K562 (cell line): ENCODE data around the gene HBG1. TPM values are rescaled to one million over a fixed set of nuclear protein-coding genes. Genes with fewer than 3 reads are reported as not detected.

Experiments used
- ARNT ChIP-seq, 2 experiments: fragments of 450-650 bp; IDR thresholded peaks; 2 replicates each; pipeline ENCODE4 v1.6.1; 2016; ENCODE audit warnings: mild to moderate bottlenecking in 1 of 2
- BRD9 ChIP-seq: fragments of 450-650 bp; IDR thresholded peaks from 2 replicates; pipeline ENCODE4 v1.6.1; 2018; ENCODE audit warnings: low read depth; ENCODE audit not compliant: partially characterized antibody
- CBFA2T3 ChIP-seq: fragments of 450-650 bp; IDR thresholded peaks from 2 replicates; pipeline ENCODE4 v1.6.1; 2017
- CEBPB ChIP-seq: fragments of 450-650 bp; IDR thresholded peaks from 2 replicates; pipeline ENCODE4 v1.6.1; 2016; ENCODE audit warnings: missing genetic modification characterization, missing compliant biosample characterization
- CGGBP1 ChIP-seq: fragments of 250-450 bp; sonication (Bioruptor Pico); IDR thresholded peaks from 2 replicates; pipeline ENCODE4 v1.9.0; 2021; ENCODE audit warnings: mild to moderate bottlenecking
- CHD4 ChIP-seq: fragments of 200-600 bp; sonication (generic); IDR thresholded peaks from 3 replicates; pipeline ENCODE4 v1.6.1; 2012; ENCODE audit warnings: low read depth, mild to moderate bottlenecking, mixed read lengths, low read length, inconsistent platforms; ENCODE audit not compliant: insufficient read depth, insufficient replicate concordance, poor library complexity, severe bottlenecking
- EHMT2 ChIP-seq: fragments of 450-650 bp; IDR thresholded peaks from 2 replicates; pipeline ENCODE4 v1.6.1; 2018; ENCODE audit warnings: antibody characterized with exemption
- EWSR1 ChIP-seq: fragments of 450-650 bp; IDR thresholded peaks from 2 replicates; pipeline ENCODE4 v1.6.1; 2018; ENCODE audit warnings: borderline replicate concordance, mild to moderate bottlenecking, low read depth, moderate library complexity; ENCODE audit not compliant: partially characterized antibody
- EZH2 ChIP-seq: IDR thresholded peaks from 2 replicates; pipeline ENCODE4 v1.6.1; 2012; ENCODE audit warnings: low read depth, mild to moderate bottlenecking, inconsistent platforms, low read length, borderline replicate concordance
- GATAD2B ChIP-seq: fragments of 450-650 bp; IDR thresholded peaks from 2 replicates; pipeline ENCODE4 v1.6.1; 2017; ENCODE audit warnings: mild to moderate bottlenecking, borderline replicate concordance
- KLF16 ChIP-seq: IDR thresholded peaks from 2 replicates; pipeline ENCODE4 v1.6.1; 2016; ENCODE audit warnings: antibody characterized with exemption
- NFATC3 ChIP-seq: fragments of 450-650 bp; IDR thresholded peaks from 2 replicates; pipeline ENCODE4 v1.6.1; 2017; ENCODE audit warnings: mild to moderate bottlenecking
- PHB2 ChIP-seq: fragments of 450-650 bp; IDR thresholded peaks from 2 replicates; pipeline ENCODE4 v1.6.1; 2017; ENCODE audit warnings: low read depth
- POLR2B ChIP-seq: fragments of 450-650 bp; IDR thresholded peaks from 2 replicates; pipeline ENCODE4 v1.6.1; 2018; ENCODE audit warnings: low read depth; ENCODE audit not compliant: partially characterized antibody
- POLR2G ChIP-seq: fragments of 200-400 bp; formaldehyde crosslinking; IDR thresholded peaks from 2 replicates; pipeline ENCODE4 v1.6.1; 2017; ENCODE audit warnings: low read depth, mild to moderate bottlenecking, antibody characterized with exemption, low read length, moderate library complexity
- PURB ChIP-seq: sonication (generic); formaldehyde crosslinking; IDR thresholded peaks from 2 replicates; pipeline ENCODE4 v1.9.0; 2021; ENCODE audit warnings: low read depth, mild to moderate bottlenecking, missing genetic modification reagents
- SRSF9 ChIP-seq: fragments of 200-400 bp; formaldehyde crosslinking; IDR thresholded peaks from 2 replicates; pipeline ENCODE4 v1.6.1; 2017; ENCODE audit warnings: low read depth, low read length, borderline replicate concordance
- THRAP3 ChIP-seq: fragments of 450-650 bp; IDR thresholded peaks from 2 replicates; pipeline ENCODE4 v1.6.1; 2016; ENCODE audit warnings: mild to moderate bottlenecking, inconsistent platforms, borderline replicate concordance
- ZFX ChIP-seq: sonication (generic); formaldehyde crosslinking; IDR thresholded peaks from 2 replicates; pipeline ENCODE4 v1.8.0; 2022; ENCODE audit warnings: mild to moderate bottlenecking, missing genetic modification reagents, moderate library complexity
- ZNF318 ChIP-seq, 2 experiments: fragments of 450-650 bp; IDR thresholded peaks; 2 replicates each; pipeline ENCODE4 v1.6.1; 2016; ENCODE audit warnings: mild to moderate bottlenecking in 2 of 2, borderline replicate concordance in 1 of 2, low read depth in 1 of 2, moderate library complexity in 1 of 2
- polyA plus RNA-seq, 8 experiments: library from polyadenylated mRNA; depleted of rRNA in 4 of 8; stranded (reverse) in 5 of 8; unstranded in 3 of 8; fragments of >200 nt; fragmentation: Nextera tagmentation in 2 of 8; fragmentation: Illumina TruSeq in 1 of 8; extraction: Ambion mirVana in 2 of 8; extraction: Trizol in 1 of 8; gene quantifications; 2 replicates each; pipeline versions ENCODE4 v1.2.1 to v1.2.3, GENCODE V29; 2011 to 2014; ENCODE audit warnings: inconsistent platforms in 1 of 8, missing spikeins in 1 of 8
- total RNA-seq, 7 experiments: library from RNA; depleted of rRNA in 6 of 7; stranded (reverse); fragments of >200 nt in 6 of 7; fragmentation: Illumina TruSeq in 2 of 7; extraction: Trizol in 2 of 7; gene quantifications; 2 replicates each; pipeline versions ENCODE4 v1.2.1 to v1.2.3, GENCODE V29; 2011 to 2021; ENCODE audit warnings: low replicate concordance in 1 of 7
- TF ChIP-seq, protein P1 (sequence below): fragments of 450-650 bp; IDR thresholded peaks from 2 replicates; pipeline ENCODE4 v1.6.1; 2016

The HBG1 gene
- total and polyA plus RNA-seq, 9 of the 15 experiments (the other 6 are each of a cell fraction or from before 2014, with no cell fraction given): 1,066 to 16,338 (median 4,898) TPM

GRCh38 chr11:5242208-5242607, 7.4 kb downstream of the HBG1 start (continued):
- TF ChIP-seq ZNF318 (IDR thresholded peaks at IDR 0.05; ENCODE audit: borderline replicate concordance in 1 of 2, low read depth in 1 of 2) (no peak), EWSR1 (peak; percentile 13), CGGBP1 (CRISPR knock-in tag) (peak; percentile 48), BRD9 (no peak), POLR2B (no peak), NFATC3 (no peak), ZFX (CRISPR knock-in tag) (peak; percentile 36; the same call in 1 of the 2 replicates), POLR2G (peak; percentile 19; the same call in 1 of the 2 replicates), CBFA2T3 (peak; percentile 22; the same call in 1 of the 2 replicates), ARNT (IDR thresholded peaks at IDR 0.05) (no peak), GATAD2B (0 out of 2 replicates have a peak, but pooled peaks have one; percentile 16), PHB2 (no peak), EZH2 (no peak), CHD4 (no peak), KLF16 (no peak), EHMT2 (peak; percentile 45; the same call in 1 of the 2 replicates), SRSF9 (no peak), PURB (CRISPR knock-in tag) (no peak), CEBPB (peak; percentile 35; the same call in 1 of the 2 replicates), THRAP3 (peak; percentile 32; the same call in 1 of the 2 replicates)
- TF ChIP-seq, protein P1, sequence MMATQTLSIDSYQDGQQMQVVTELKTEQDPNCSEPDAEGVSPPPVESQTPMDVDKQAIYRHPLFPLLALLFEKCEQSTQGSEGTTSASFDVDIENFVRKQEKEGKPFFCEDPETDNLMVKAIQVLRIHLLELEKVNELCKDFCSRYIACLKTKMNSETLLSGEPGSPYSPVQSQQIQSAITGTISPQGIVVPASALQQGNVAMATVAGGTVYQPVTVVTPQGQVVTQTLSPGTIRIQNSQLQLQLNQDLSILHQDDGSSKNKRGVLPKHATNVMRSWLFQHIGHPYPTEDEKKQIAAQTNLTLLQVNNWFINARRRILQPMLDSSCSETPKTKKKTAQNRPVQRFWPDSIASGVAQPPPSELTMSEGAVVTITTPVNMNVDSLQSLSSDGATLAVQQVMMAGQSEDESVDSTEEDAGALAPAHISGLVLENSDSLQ: peak; percentile 58
